Hematopoietic multipotent progenitor cell (in vitro differentiated cells): Measurements from ENCODE around the gene ETV2. TPM values are rescaled to one million over a fixed set of nuclear protein-coding genes. Genes with fewer than 3 reads are reported as not detected.

ENCODE experiments used
- total RNA-seq: library from RNA; depleted of rRNA; stranded (reverse); fragments of >200 nt; gene quantifications from one replicate; pipeline ENCODE4 v1.2.3, GENCODE V29; 2012

The ETV2 gene
- total RNA-seq, 1 donor, result 1.1 TPM

Other genes with a start within 250 kb of the ETV2 start
- 0.54 TPM for gene FFAR2, start 193.5 kb upstream of the ETV2 start, total RNA-seq
- not detected for gene KRTDAP, start 151.3 kb upstream of the ETV2 start, total RNA-seq
- gene DMKN, start 128.1 kb upstream of the ETV2 start, total RNA-seq, result 1.6 TPM
- not detected for gene SBSN, start 113.4 kb upstream of the ETV2 start, total RNA-seq
- gene GAPDHS, start 108.3 kb upstream of the ETV2 start, total RNA-seq, result not detected
- gene TMEM147, start 96.1 kb upstream of the ETV2 start, total RNA-seq, result 71.9 TPM
- gene ATP4A, start 78.1 kb upstream of the ETV2 start, total RNA-seq, result not detected
- not detected for gene PMIS2, start 55.6 kb upstream of the ETV2 start, total RNA-seq
- gene HAUS5, start 29.0 kb upstream of the ETV2 start, total RNA-seq, result 23.4 TPM
- 47.7 TPM for gene RBM42, start 12.7 kb upstream of the ETV2 start, total RNA-seq
- 399 TPM for gene COX6B1, start 6.6 kb downstream of the ETV2 start, total RNA-seq
- gene UPK1A, start 24.8 kb downstream of the ETV2 start, total RNA-seq, result not detected
- under 0.01 TPM for gene ZBTB32, start 62.8 kb downstream of the ETV2 start, total RNA-seq
- gene KMT2B, start 76.3 kb downstream of the ETV2 start, total RNA-seq, result 28.8 TPM
- gene IGFLR1, start 100.7 kb downstream of the ETV2 start, total RNA-seq, result 18.9 TPM
- gene U2AF1L4, start 103.7 kb downstream of the ETV2 start, total RNA-seq, result 12.1 TPM
- gene PSENEN, start 103.9 kb downstream of the ETV2 start, total RNA-seq, result 14.3 TPM
- gene LIN37, start 106.8 kb downstream of the ETV2 start, total RNA-seq, result 11.6 TPM
- 0.27 TPM for gene HSPB6, start 115.3 kb downstream of the ETV2 start, total RNA-seq
- gene PROSER3, start 116.4 kb downstream of the ETV2 start, total RNA-seq, result 13.5 TPM
- 37.2 TPM for gene ARHGAP33, start 133.8 kb downstream of the ETV2 start, total RNA-seq
- gene PRODH2, start 171.1 kb downstream of the ETV2 start, total RNA-seq, result not detected
- gene NPHS1, start 210.8 kb downstream of the ETV2 start, total RNA-seq, result not detected
- gene KIRREL2, start 215.2 kb downstream of the ETV2 start, total RNA-seq, result not detected
- gene APLP1, start 226.8 kb downstream of the ETV2 start, total RNA-seq, result not detected